SK-N-MC (cell line): Measurements from ENCODE around the gene ZNF331.

Source experiments
- DNase-seq: peaks from one replicate; pipeline ENCODE4 v3.0.0-alpha.2; 2011; ENCODE audit warnings: low read depth, low spot score
- H3K27ac ChIP-seq: fragments of 200-600 bp; sonication (generic); 2 replicates; pipeline ENCODE4 v1.5.1; 2016; ENCODE audit warnings: mixed run types
- H3K36me3 ChIP-seq: fragments of 200-600 bp; sonication (generic); 2 replicates; pipeline ENCODE4 v1.6.1; 2017; ENCODE audit warnings: antibody characterized with exemption, low read length, mixed read lengths; ENCODE audit not compliant: insufficient read depth
- H3K4me3 ChIP-seq: fragments of 200-600 bp; sonication (generic); 2 replicates; pipeline ENCODE4 v1.5.1; 2016
- H3K9ac ChIP-seq: fragments of 200-600 bp; sonication (generic); 2 replicates; pipeline ENCODE4 v1.8.0; 2017; ENCODE audit warnings: mixed run types, mixed read lengths; ENCODE audit not compliant: insufficient read length
- H3K9me3 ChIP-seq: fragments of 200-600 bp; sonication (generic); 2 replicates; pipeline ENCODE4 v1.6.1; 2017; ENCODE audit warnings: low read depth, mild to moderate bottlenecking, antibody characterized with exemption, low read length, moderate library complexity, mixed read lengths
- EZH2 ChIP-seq: fragments of 200-600 bp; sonication (generic); IDR thresholded peaks from one replicate; pipeline ENCODE4 v1.6.1; 2017; ENCODE audit warnings: antibody characterized with exemption
- FOXP2 ChIP-seq: optimal IDR thresholded peaks from 2 replicates; pipeline ENCODE3; 2011; ENCODE audit warnings: mild to moderate bottlenecking, moderate library complexity; ENCODE audit not compliant: insufficient read depth; ENCODE audit errors: extremely low read length, control extremely low read depth
- POLR2AphosphoS5 ChIP-seq: IDR thresholded peaks from 2 replicates; pipeline ENCODE4 v1.6.1; 2012; ENCODE audit warnings: mild to moderate bottlenecking, low read depth, low read length, borderline replicate concordance

The ZNF331 gene

DNA sequence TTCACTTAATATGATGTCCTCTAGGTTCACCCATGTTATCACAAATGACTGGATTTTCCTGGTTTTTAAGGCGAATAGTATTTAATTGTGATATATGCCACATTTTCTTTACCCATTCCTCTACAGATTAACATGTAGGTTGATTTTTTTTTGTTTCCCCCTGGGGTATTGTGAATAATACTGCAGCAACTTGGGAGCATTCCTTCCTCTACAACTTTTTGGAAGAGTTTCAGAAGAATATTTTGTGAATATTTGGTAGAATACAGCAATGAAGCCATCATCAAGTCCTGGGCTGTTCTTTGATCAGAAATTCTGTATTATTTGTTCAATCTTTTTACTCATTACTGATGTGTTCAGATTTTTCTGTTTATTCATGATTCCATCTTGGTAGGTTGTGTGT is 5.6 kb upstream of the ZNF331 start:
- TF ChIP-seq EZH2: no peak
- TF ChIP-seq POLR2AphosphoS5: no peak
- no peak for TF ChIP-seq FOXP2
- peaks cover 9% of the 10 kb centered on the region for H3K36me3 ChIP-seq
- no peak overlapping the region for H3K9ac ChIP-seq
- H3K4me3 ChIP-seq: no peak overlapping the region
- H3K27ac ChIP-seq: no peak overlapping the region
- no peaks in the 10 kb centered on the region for H3K9me3 ChIP-seq
- no peak for DNase-seq

- no peak for TF ChIP-seq POLR2AphosphoS5
- TF ChIP-seq FOXP2: no peak
- TF ChIP-seq EZH2: no peak
- H3K9ac ChIP-seq: no peak overlapping the region
- H3K4me3 ChIP-seq: no peak overlapping the region
- H3K36me3 ChIP-seq: peaks cover 8% of the 10 kb centered on the region; the same call in 1 of the 2 replicates
- DNase-seq: no peak
- no peaks in the 10 kb centered on the region for H3K9me3 ChIP-seq
- H3K27ac ChIP-seq: no peak overlapping the region
Observed at GRCh38 chr19:53536225-53536548, 1.8 kb upstream of the ZNF331 start.

DNA sequence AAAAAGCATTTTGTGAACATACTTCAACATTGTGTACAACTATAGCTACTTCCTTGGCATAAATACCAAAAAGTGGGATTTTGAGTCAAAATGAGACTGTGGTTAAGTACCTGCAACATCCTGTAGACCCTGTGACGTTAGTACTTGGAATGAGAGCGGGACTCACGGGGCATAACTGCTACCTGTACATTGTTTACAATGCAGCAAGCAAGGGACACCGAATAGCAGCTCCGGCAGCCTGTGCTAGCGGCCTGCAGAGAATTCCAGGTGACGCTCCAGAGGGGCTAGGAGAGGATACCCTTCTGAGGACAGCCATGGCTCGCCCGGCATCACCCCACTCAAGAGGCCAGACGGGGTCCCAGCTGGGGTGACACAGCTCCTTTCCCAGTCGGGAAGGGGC is 824 bp upstream of the ZNF331 start:
- Histone ChIP-seq H3K9ac (peak overlapping the region; percentile 71), H3K9me3 (no peaks in the 10 kb centered on the region), H3K36me3 (peaks cover 16% of the 10 kb centered on the region; the same call in 1 of the 2 replicates), H3K4me3 (peak overlapping the region; percentile 81), H3K27ac (peak overlapping the region; percentile 25; the same call in 1 of the 2 replicates)
- TF ChIP-seq FOXP2 (no peak), POLR2AphosphoS5 (no peak), EZH2 (no peak)
- DNase-seq: no peak

- Histone ChIP-seq H3K9ac (peak overlapping the region; percentile 71), H3K27ac (no peak overlapping the region), H3K36me3 (peaks cover 18% of the 10 kb centered on the region; the same call in 1 of the 2 replicates), H3K4me3 (peak overlapping the region; percentile 81), H3K9me3 (no peaks in the 10 kb centered on the region)
- DNase-seq: no peak
- no peak for TF ChIP-seq EZH2
- TF ChIP-seq FOXP2: no peak
- TF ChIP-seq POLR2AphosphoS5: no peak
Observed at GRCh38 chr19:53538378-53539109, 599 bp downstream of the ZNF331 start.

GRCh38 chr19:53540091-53540490 is 2.1 kb downstream of the ZNF331 start:
- no peaks in the 10 kb centered on the region for H3K9me3 ChIP-seq
- no peak overlapping the region for H3K4me3 ChIP-seq
- H3K36me3 ChIP-seq: peaks cover 18% of the 10 kb centered on the region; the same call in 1 of the 2 replicates
- TF ChIP-seq FOXP2 (no peak), EZH2 (no peak), POLR2AphosphoS5 (no peak)
- no peak for DNase-seq
- H3K9ac ChIP-seq: no peak overlapping the region
- H3K27ac ChIP-seq: no peak overlapping the region

GRCh38 chr19:53541971-53542370 is 4.0 kb downstream of the ZNF331 start:
- no peak overlapping the region for H3K4me3 ChIP-seq
- DNase-seq: no peak
- TF ChIP-seq FOXP2 (no peak), POLR2AphosphoS5 (no peak), EZH2 (no peak)
- peaks cover 24% of the 10 kb centered on the region; the same call in 1 of the 2 replicates for H3K36me3 ChIP-seq
- H3K27ac ChIP-seq: no peak overlapping the region
- no peaks in the 10 kb centered on the region for H3K9me3 ChIP-seq
- H3K9ac ChIP-seq: no peak overlapping the region

DNA sequence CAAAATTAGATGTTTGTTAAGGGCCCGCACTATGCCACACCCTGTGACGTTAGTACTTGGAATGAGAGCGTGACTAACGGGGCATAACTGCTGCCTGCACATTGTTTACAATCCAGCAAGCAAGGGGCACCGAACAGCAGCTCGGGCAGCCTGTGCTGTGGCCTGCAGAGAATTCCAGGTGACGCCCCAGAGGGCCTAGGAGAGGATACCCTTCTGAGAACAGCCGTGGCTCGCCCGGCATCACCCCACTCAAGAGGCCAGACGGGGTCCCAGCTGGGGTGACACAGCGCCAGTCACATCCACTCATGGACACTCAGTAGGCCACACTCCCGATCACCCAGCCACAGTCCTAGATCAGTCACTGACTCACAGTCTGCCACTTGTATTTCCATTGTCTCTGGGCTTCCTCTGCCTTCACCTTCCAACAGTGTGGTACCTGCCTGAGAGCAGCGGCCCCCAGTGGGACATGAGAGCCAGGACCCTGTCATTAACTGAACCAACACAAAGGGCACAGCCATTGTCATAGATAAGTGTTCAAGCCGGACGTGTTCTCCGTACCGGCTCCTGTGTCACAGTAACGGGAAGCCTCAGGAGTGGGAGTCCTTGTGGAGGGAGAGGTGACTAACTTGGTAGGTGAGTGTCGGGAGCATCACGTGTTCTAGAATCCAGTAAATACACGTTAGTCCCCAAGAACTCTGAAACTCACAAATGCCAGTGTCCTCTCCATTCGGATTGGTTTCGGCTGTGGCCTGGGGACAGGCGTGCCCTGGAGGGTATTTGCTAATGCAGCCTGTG is 7.5 kb downstream of the ZNF331 start:
- Histone ChIP-seq H3K9me3 (no peaks in the 10 kb centered on the region), H3K9ac (no peak overlapping the region), H3K4me3 (no peak overlapping the region), H3K27ac (no peak overlapping the region), H3K36me3 (peaks cover 16% of the 10 kb centered on the region; the same call in 1 of the 2 replicates)
- DNase-seq: no peak
- TF ChIP-seq EZH2 (no peak), FOXP2 (no peak), POLR2AphosphoS5 (no peak)

GRCh38 chr19:53546758-53547513 is 9.0 kb downstream of the ZNF331 start:
- Histone ChIP-seq H3K4me3 (no peak overlapping the region), H3K36me3 (peaks cover 10% of the 10 kb centered on the region; the same call in 1 of the 2 replicates), H3K9ac (no peak overlapping the region), H3K9me3 (no peaks in the 10 kb centered on the region), H3K27ac (no peak overlapping the region)
- TF ChIP-seq POLR2AphosphoS5: no peak
- TF ChIP-seq EZH2: no peak
- TF ChIP-seq FOXP2: no peak
- DNase-seq: no peak
